Vagina (tissue), 2 donors: ENCODE measurements around the gene RXYLT1.
"Not testable (repeated sequence)": the region's sequence is repeated elsewhere in the genome, so short reads cannot be mapped to it uniquely, and the experiment has no call there.

Experiments used
- CTCF ChIP-seq, 3 experiments: fragments of 450-650 bp in 2 of 3; fragments of 200-600 bp in 1 of 3; sonication (generic) in 1 of 3; IDR thresholded peaks; one replicate each; pipeline ENCODE4 v1.5.1; 2017 to 2019; ENCODE audit warnings: antibody characterized with exemption in 3 of 3, mild to moderate bottlenecking in 2 of 3, moderate library complexity in 2 of 3
- POLR2A ChIP-seq, 2 donors: fragments of 450-650 bp; IDR thresholded peaks; one replicate each; pipeline ENCODE4 v1.6.1; 2017; ENCODE audit warnings: antibody characterized with exemption in 2 of 2, mild to moderate bottlenecking in 2 of 2, moderate library complexity in 2 of 2

- TF ChIP-seq CTCF, POLR2A (IDR thresholded peaks at IDR 0.05): not testable (repeated sequence)
Observed at GRCh38 chr12:63744110-63744509, 35.6 kb upstream of the RXYLT1 start.
